HepG2 (cell line): Measurements from ENCODE around the gene PTPMT1. TPM values are rescaled to one million over a fixed set of nuclear protein-coding genes. Genes with fewer than 3 reads are reported as not detected.

Experiments
- ATAC-seq: fragments of 200-7000 bp; cut with Tn5 transposase; 3 replicates; pipeline ENCODE4 v1.9.1; 2020; ENCODE audit warnings: mild to moderate bottlenecking, moderate library complexity
- BruUV-seq: library from RNA; stranded (reverse); fragments of 400-500 nt; replicated peaks from 2 replicates; lab custom pipeline; 2021; lab: Mats Ljungman, UMichigan
- CTCF ChIA-PET: fragments of 300-600 bp; formaldehyde crosslinking; extraction: SDS; loops from one replicate; lab custom pipeline; 2021; ENCODE audit warnings: low total read pairs, inconsistent platforms, low intra/inter-chr PET ratio; lab: Yijun Ruan, JAX
- POLR2A ChIA-PET: fragments of 350-600 bp; sonication (Branson Sonifier 250); formaldehyde crosslinking; loops from one replicate; lab custom pipeline; 2020; ENCODE audit warnings: antibody characterized with exemption, inconsistent platforms; lab: Yijun Ruan, JAX
- DNase-seq: peaks from one replicate; pipeline ENCODE4 v3.0.0-alpha.2; 2015; ENCODE audit warnings: low spot score
- FAIRE-seq: peaks from 3 replicates; lab custom pipeline; 2011; peaks lifted over from hg19 to GRCh38; lab: Jason Lieb, UNC
- H2AFZ ChIP-seq: one replicate; pipeline ENCODE4 v1.6.1; 2011; ENCODE audit warnings: low read length, inconsistent platforms
- H3K27ac ChIP-seq: fragments of 300-600 bp; 3 replicates; pipeline ENCODE4 v1.8.0; 2011; ENCODE audit warnings: mixed run types, mild to moderate bottlenecking, mixed read lengths, low read length, inconsistent platforms; ENCODE audit not compliant: insufficient read depth; ENCODE audit errors: extremely low read length
- H3K27me3 ChIP-seq, 2 experiments: fragments of 200-600 bp in 1 of 2; 2 replicates in 1 of 2; 3 replicates in 1 of 2; pipeline versions ENCODE4 v1.6.0 to v1.8.0; 2011; ENCODE audit warnings: low read length in 2 of 2, mild to moderate bottlenecking in 2 of 2, moderate library complexity in 2 of 2, inconsistent platforms in 1 of 2; ENCODE audit not compliant: insufficient read depth in 2 of 2, control insufficient read depth in 1 of 2
- H3K36me3 ChIP-seq, 2 experiments: fragments of 200-600 bp in 1 of 2; replicated peaks in 1 of 2; 2 replicates in 1 of 2; 3 replicates in 1 of 2; pipeline versions ENCODE4 v1.5.1 to v1.8.0; 2011; ENCODE audit warnings: low read length in 2 of 2, inconsistent platforms in 1 of 2; ENCODE audit not compliant: insufficient read depth in 2 of 2, control insufficient read depth in 1 of 2
- H3K4me1 ChIP-seq: 2 replicates; pipeline ENCODE4 v1.5.1; 2012; ENCODE audit warnings: low read length, inconsistent platforms; ENCODE audit not compliant: insufficient read depth
- H3K4me2 ChIP-seq: 2 replicates; pipeline ENCODE4 v1.6.0; 2011; ENCODE audit warnings: low read depth, low read length, inconsistent platforms
- H3K4me3 ChIP-seq, 3 experiments: fragments of 200-600 bp in 1 of 3; sonication (generic), shearing (Covaris generic) in 1 of 3; replicated peaks in 1 of 3; 2 replicates each; pipeline ENCODE4 v1.5.1; 2011 to 2016; ENCODE audit warnings: low read length in 3 of 3, inconsistent platforms in 2 of 3, low read depth in 2 of 3, mild to moderate bottlenecking in 2 of 3, control low read depth in 1 of 3, mixed read lengths in 1 of 3; ENCODE audit not compliant: insufficient read depth in 1 of 3
- H3K79me2 ChIP-seq: one replicate; pipeline ENCODE4 v1.6.1; 2011; ENCODE audit warnings: low read length, inconsistent platforms; ENCODE audit not compliant: insufficient read depth
- H3K9ac ChIP-seq: 2 replicates; pipeline ENCODE4 v1.6.0; 2011; ENCODE audit warnings: mild to moderate bottlenecking, low read depth, low read length, inconsistent platforms; ENCODE audit not compliant: insufficient read depth
- H3K9me3 ChIP-seq: 2 replicates; pipeline ENCODE4 v1.5.1; 2012; ENCODE audit warnings: mild to moderate bottlenecking, low read length
- H4K20me1 ChIP-seq: 2 replicates; pipeline ENCODE4 v1.6.0; 2011; ENCODE audit warnings: inconsistent platforms, mild to moderate bottlenecking, low read length, moderate library complexity; ENCODE audit not compliant: insufficient read depth
- CBFB ChIP-seq: sonication (generic); formaldehyde crosslinking; IDR thresholded peaks from 2 replicates; pipeline ENCODE4 v1.4.0; 2020; ENCODE audit warnings: missing genetic modification reagents
- DNMT3B ChIP-seq: conservative IDR thresholded peaks from 2 replicates; pipeline ENCODE4 v1.6.1; 2016; ENCODE audit warnings: missing biosample characterization, control low read depth
- POLR2G ChIP-seq: fragments of 200-400 bp; formaldehyde crosslinking; IDR thresholded peaks from 2 replicates; pipeline ENCODE4 v1.6.1; 2018; ENCODE audit warnings: mild to moderate bottlenecking, low read depth, low read length, moderate library complexity
- ZMAT3 ChIP-seq: sonication (generic); formaldehyde crosslinking; conservative IDR thresholded peaks from 2 replicates; pipeline ENCODE4 v1.7.0; 2021; ENCODE audit warnings: missing genetic modification reagents
- ZNF180 ChIP-seq: sonication (generic); formaldehyde crosslinking; IDR thresholded peaks from 2 replicates; pipeline ENCODE4 v1.4.0; 2020; ENCODE audit warnings: low read depth, missing genetic modification reagents, borderline replicate concordance
- ZNF33A ChIP-seq: sonication (generic); formaldehyde crosslinking; IDR thresholded peaks from 2 replicates; pipeline ENCODE4 v1.5.1; 2020; ENCODE audit warnings: missing genetic modification reagents, mild to moderate bottlenecking, moderate library complexity, borderline replicate concordance
- ZNF614 ChIP-seq: IDR thresholded peaks from 2 replicates; pipeline ENCODE4 v1.6.1; 2018; ENCODE audit warnings: missing biosample characterization, missing genetic modification reagents, inconsistent platforms, borderline replicate concordance
- ZNF816 ChIP-seq: sonication (generic); formaldehyde crosslinking; IDR thresholded peaks from 2 replicates; pipeline ENCODE4 v1.8.0; 2022; ENCODE audit warnings: missing genetic modification reagents, mild to moderate bottlenecking, borderline replicate concordance
- WGBS: methylation state at CpG from one replicate; pipeline ENCODE4 v1.1.6; 2017; ENCODE audit warnings: low lambda C conversion rate; 5-methylcytosine and 5-hydroxymethylcytosine counted together
- in situ Hi-C: cut with HindIII; loops from 2 replicates; pipeline ENCODE4 v1.10.0; 2017; ENCODE audit warnings: low pct_unique_long_range_greater_than_20kb; ENCODE audit not compliant: extremely low pct_ligation_motif_present
- intact Hi-C: fragments of 100-400 bp; cut with micrococcal nuclease; formaldehyde crosslinking; loops from one replicate; pipeline ENCODE4 v1.10.0; 2022; ENCODE audit not compliant: unreplicated experiment
- polyA plus RNA-seq, 8 experiments: library from polyadenylated mRNA; depleted of rRNA in 3 of 8; stranded (reverse) in 7 of 8; unstranded in 1 of 8; fragments of >200 nt; fragmentation: Illumina TruSeq in 4 of 8; extraction: Trizol in 4 of 8; gene quantifications; 2 replicates each; pipeline versions ENCODE4 v1.2.1 to v1.2.3, GENCODE V29; 2011 to 2016; ENCODE audit warnings: low read depth in 4 of 8, missing spikeins in 1 of 8, mixed read lengths in 1 of 8; ENCODE audit not compliant: insufficient read depth in 1 of 8
- total RNA-seq, 5 experiments: library from RNA; depleted of rRNA; stranded (reverse); fragments of >200 nt; fragmentation: Illumina TruSeq; extraction: Trizol; gene quantifications; 2 replicates each; pipeline ENCODE4 v1.2.3, GENCODE V29; 2016; ENCODE audit warnings: low read depth in 1 of 5
- TF ChIP-seq, protein P1 (sequence below): sonication (generic); formaldehyde crosslinking; IDR thresholded peaks from 2 replicates; pipeline ENCODE4 v1.4.0; 2020; ENCODE audit warnings: missing genetic modification reagents, low read depth, mild to moderate bottlenecking, borderline replicate concordance
- TF ChIP-seq, protein P2 (sequence below): sonication (generic); formaldehyde crosslinking; IDR thresholded peaks from 2 replicates; pipeline ENCODE4 v1.5.0; 2020; ENCODE audit warnings: missing genetic modification reagents, mild to moderate bottlenecking, borderline replicate concordance
- TF ChIP-seq, protein P3 (sequence below): sonication (generic); formaldehyde crosslinking; IDR thresholded peaks from 2 replicates; pipeline ENCODE4 v1.9.0; 2021; ENCODE audit warnings: mild to moderate bottlenecking, missing genetic modification reagents

Gene PTPMT1
- total and polyA plus RNA-seq, 2 of the 13 experiments (the other 11 are each of a cell fraction or from before 2014, with no cell fraction given): 55.6 to 129 TPM

DNA sequence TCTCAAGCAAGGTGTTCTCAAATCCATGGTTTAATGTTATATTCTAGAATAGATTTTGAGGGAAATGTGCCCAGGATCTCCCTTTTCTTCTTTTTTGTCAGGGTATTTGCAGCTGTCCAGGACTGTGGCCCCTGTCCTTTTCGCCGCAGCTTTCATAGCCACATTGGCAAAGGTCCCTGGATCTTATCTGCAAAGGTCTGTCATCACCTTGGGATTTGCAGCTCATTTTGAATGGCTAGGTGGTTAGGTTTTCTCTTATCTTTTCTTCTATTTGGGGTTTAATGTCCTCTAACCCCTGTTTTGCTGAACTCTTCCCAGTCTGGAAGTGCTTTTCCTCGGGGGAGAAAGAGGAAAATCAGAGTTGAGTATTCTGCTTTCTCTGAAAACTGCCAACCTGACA lies 40.5 kb downstream of the PTPMT1 start:
- ATAC-seq (no peak), FAIRE-seq (no peak), DNase-seq (no peak)
- ChIA-PET CTCF (no interaction called here), POLR2A (no interaction called here)
- Histone ChIP-seq H3K79me2 (no peaks in the 10 kb centered on the region), H3K27me3 (no peaks in the 10 kb centered on the region), H3K9ac (no peak overlapping the region), H3K4me3 (no peak overlapping the region), H3K36me3 (no peaks in the 10 kb centered on the region), H4K20me1 (no peaks in the 10 kb centered on the region), H2AFZ (no peak overlapping the region), H3K27ac (no peak overlapping the region), H3K4me1 (peaks cover 16% of the 10 kb centered on the region), H3K9me3 (no peaks in the 10 kb centered on the region), H3K4me2 (no peak overlapping the region)
- in situ Hi-C loops (no loop called here), intact Hi-C loops (no loop called here)
- no TSS peak for BruUV-seq
- 55% methylated on average over 3 of the region's 3 CpGs for WGBS
- TF ChIP-seq ZNF614 (no peak), ZNF816 (CRISPR knock-in tag) (no peak), ZNF33A (CRISPR knock-in tag) (no peak), ZMAT3 (CRISPR knock-in tag) (no peak), DNMT3B (no peak), CBFB (no peak), POLR2G (no peak), ZNF180 (CRISPR knock-in tag) (no peak)
- TF ChIP-seq, protein P1, sequence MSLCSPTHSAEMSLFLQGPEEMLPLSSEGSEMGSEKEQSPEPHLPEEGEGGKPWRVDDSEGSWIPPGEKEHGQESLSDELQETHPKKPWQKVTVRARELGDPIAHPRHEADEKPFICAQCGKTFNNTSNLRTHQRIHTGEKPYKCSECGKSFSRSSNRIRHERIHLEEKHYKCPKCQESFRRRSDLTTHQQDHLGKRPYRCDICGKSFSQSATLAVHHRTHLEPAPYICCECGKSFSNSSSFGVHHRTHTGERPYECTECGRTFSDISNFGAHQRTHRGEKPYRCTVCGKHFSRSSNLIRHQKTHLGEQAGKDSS (CRISPR knock-in tag): no peak
- TF ChIP-seq, protein P2, sequence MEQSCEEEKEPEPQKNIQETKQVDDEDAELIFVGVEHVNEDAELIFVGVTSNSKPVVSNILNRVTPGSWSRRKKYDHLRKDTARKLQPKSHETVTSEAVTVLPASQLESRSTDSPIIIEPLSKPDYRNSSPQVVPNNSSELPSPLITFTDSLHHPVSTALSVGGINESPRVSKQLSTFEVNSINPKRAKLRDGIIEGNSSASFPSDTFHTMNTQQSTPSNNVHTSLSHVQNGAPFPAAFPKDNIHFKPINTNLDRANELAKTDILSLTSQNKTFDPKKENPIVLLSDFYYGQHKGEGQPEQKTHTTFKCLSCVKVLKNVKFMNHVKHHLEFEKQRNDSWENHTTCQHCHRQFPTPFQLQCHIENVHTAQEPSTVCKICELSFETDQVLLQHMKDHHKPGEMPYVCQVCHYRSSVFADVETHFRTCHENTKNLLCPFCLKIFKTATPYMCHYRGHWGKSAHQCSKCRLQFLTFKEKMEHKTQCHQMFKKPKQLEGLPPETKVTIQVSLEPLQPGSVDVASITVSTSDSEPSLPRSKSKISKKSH (CRISPR knock-in tag): no peak
- TF ChIP-seq, protein P3, sequence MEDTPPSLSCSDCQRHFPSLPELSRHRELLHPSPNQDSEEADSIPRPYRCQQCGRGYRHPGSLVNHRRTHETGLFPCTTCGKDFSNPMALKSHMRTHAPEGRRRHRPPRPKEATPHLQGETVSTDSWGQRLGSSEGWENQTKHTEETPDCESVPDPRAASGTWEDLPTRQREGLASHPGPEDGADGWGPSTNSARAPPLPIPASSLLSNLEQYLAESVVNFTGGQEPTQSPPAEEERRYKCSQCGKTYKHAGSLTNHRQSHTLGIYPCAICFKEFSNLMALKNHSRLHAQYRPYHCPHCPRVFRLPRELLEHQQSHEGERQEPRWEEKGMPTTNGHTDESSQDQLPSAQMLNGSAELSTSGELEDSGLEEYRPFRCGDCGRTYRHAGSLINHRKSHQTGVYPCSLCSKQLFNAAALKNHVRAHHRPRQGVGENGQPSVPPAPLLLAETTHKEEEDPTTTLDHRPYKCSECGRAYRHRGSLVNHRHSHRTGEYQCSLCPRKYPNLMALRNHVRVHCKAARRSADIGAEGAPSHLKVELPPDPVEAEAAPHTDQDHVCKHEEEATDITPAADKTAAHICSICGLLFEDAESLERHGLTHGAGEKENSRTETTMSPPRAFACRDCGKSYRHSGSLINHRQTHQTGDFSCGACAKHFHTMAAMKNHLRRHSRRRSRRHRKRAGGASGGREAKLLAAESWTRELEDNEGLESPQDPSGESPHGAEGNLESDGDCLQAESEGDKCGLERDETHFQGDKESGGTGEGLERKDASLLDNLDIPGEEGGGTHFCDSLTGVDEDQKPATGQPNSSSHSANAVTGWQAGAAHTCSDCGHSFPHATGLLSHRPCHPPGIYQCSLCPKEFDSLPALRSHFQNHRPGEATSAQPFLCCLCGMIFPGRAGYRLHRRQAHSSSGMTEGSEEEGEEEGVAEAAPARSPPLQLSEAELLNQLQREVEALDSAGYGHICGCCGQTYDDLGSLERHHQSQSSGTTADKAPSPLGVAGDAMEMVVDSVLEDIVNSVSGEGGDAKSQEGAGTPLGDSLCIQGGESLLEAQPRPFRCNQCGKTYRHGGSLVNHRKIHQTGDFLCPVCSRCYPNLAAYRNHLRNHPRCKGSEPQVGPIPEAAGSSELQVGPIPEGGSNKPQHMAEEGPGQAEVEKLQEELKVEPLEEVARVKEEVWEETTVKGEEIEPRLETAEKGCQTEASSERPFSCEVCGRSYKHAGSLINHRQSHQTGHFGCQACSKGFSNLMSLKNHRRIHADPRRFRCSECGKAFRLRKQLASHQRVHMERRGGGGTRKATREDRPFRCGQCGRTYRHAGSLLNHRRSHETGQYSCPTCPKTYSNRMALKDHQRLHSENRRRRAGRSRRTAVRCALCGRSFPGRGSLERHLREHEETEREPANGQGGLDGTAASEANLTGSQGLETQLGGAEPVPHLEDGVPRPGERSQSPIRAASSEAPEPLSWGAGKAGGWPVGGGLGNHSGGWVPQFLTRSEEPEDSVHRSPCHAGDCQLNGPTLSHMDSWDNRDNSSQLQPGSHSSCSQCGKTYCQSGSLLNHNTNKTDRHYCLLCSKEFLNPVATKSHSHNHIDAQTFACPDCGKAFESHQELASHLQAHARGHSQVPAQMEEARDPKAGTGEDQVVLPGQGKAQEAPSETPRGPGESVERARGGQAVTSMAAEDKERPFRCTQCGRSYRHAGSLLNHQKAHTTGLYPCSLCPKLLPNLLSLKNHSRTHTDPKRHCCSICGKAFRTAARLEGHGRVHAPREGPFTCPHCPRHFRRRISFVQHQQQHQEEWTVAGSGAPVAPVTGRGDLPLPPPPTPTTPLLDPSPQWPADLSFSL: no peak
